SKM-1 (cell line): ENCODE data around the gene SH3BP1.
"Not testable (repeated sequence)": the region's sequence is repeated elsewhere in the genome, so short reads cannot be mapped to it uniquely, and the experiment has no call there.

ENCODE experiments used
- DNase-seq: peaks from one replicate; lab custom pipeline; 2025; ENCODE audit not compliant: unreplicated experiment; lab: John Stamatoyannopoulos, UW

SH3BP1 gene

DNA sequence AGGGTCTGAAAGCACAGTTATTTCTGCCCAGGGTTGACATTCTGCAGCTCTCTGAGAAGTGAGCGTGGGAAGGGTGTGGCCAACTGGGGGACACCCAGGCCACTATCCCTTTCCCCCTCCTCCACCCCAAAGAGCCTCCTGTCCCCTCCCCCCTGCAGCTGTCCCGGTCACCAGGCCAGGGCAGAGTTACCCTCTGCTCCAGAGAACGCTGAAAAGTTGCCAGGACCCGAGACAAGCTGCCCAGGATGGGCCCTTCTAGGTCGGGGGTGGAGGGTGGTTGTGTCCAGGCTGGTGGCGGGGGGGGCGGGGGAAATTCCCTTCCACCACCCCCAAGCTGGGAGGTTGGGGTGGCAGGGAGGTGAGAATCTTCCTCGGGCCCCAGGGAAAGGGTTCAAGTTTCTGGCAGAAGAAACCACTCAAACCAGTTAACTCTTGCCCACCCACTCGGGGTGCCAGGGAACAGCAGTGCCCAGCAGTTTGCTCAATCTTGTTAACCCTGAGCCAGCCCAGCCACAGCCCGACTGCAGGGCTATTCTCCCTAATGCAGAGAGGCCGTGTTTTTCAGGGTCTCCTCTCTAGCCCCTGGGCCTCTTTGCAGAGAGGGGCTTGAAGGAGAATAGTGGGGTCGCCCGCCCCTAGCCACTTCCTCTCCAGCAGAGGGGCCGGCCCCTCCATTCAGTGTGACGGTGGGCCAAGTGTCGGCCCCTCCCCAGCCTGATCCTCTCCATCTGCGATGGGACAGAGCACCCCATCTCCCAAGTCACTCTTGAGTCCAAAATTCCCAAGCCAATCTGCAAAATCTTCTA, 36.7 kb downstream of the SH3BP1 start:
- DNase-seq, result no peak

DNA sequence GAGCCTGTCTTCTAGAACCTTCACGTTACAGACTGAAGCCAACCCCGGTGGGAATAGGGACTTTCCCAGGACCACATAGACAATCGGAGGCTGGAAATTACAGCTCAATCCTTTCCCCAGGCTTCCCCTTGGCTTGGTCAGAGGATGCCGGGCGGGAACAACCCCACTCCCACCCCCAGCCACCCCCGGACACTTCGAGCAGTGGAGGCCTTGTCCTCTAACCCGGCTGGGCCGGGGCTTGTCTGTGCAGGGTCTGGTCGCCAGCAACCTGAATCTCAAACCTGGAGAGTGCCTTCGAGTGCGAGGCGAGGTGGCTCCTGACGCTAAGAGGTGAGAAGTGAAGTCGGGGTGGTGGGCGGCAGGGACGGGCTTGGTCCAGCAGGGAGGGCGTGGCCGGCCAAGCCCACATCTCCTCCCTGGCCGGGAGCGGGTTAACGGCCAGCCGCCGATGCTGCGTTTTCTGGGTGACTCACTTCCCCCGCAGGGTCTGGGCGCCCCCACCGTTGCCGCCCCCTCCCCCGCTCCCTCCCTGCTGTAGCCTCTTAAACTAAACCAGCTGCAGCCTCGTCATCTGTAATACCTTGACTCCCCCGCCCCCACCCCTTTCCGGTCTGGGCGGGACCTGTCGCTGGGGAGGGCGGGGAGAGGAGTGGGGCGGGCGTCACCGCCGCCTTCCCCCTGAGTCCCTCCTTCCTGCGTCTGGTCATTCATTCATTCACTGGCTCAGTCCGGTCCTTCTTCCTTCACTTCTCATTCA, 37.4 kb downstream of the SH3BP1 start:
- DNase-seq, result peak; percentile 83

DNA sequence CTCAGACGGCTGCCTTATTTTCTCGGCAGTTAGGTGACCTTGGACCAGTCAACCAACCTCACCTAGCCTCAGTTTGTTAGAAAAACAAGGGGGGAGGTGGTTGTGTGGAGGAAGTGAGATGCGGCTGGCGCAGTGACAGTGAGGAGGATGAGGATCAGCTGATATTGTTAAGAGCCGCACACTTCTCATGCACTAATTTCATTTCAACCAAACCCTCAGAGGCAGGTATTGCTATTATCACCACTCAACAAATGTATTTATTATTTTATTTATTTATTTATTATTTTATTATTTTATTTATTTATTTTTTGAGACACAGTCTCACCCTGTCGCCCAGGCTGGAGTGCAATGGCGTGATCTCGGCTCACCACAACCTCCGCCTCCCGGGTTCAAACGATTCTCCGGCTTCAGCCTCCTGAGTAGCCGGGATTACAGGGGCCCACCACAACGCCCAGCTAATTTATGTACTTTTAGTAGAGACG, 38.1 kb downstream of the SH3BP1 start:
- DNase-seq, result no peak

DNA sequence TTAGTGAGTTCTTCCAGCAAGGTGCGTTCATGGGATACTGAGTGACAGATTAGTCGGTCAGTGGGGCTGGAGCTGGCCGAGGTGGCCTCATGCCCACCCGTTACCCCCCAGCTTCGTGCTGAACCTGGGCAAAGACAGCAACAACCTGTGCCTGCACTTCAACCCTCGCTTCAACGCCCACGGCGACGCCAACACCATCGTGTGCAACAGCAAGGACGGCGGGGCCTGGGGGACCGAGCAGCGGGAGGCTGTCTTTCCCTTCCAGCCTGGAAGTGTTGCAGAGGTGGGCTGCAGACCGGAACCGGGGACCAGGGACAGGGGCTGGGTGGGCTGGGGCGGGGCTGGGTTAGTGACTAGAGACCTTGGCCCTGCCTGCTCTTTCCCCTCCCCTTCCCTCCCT, 38.9 kb downstream of the SH3BP1 start:
- no peak for DNase-seq

DNA sequence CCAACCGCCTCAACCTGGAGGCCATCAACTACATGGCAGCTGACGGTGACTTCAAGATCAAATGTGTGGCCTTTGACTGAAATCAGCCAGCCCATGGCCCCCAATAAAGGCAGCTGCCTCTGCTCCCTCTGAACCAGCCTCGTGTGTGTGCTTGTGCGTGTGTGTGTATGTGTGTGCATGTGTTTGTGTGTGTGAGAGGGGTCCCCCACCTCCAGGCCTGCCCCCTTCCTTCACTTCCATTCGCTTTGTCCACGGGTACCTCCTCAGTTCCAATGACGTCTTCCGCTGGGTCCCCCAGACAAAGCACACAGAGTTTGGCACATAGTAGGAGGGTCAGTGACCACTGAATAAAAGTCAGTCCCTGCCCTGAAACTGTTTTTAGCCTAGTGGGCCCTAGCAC, 40.2 kb downstream of the SH3BP1 start:
- DNase-seq, result no peak

DNA sequence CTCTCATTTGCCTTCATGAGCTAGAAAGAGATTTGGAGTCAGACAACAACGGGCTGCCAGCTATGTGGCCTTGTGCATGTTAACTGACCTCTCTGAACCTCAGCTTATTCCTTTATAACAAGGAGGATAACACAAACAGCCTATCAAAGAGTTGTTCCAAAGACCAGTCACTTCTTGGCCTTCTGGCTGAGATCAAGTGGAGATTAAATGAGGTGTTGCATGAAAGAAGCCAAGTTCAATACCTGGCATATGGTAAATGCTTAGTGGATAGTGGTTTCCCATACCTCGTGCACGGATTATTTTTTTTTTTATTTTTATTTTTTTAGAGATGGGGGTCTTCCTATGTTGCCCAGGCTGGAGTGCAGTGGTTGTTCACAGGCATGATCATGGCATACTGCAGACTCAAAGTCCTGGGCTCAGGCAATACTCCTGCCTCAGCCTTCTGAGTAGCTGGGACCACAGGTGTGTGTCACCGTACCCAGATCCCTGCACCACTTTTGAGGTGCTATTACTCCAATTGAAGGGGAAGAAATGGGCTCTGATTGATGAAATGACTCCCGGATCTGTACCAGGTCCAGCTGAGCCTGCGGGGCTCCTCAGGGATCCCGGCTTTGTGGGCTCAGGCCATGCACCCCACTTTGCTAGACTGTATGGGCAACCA, 40.9 kb downstream of the SH3BP1 start:
- no peak for DNase-seq

DNA sequence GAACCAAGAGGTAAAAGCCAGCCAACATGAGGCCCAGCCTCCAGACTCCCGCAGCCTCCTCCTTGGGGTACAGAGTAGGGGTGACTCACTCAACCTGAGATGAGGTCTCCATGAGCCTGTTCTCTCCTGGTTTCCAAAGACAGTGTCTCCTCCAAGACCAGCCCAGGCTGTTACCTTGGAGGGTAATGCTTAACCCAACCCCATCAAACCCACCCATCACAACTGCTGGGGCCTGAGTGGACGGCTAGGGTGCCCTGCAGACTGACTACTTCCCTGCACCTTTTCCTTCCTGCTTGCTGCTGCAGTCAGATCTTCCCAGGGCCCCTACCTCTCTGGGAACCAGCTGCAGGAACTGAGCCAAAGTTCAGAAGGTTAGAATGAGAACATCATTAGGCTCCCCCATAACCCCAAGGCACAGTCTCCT, 41.5 kb downstream of the SH3BP1 start:
- no peak for DNase-seq

DNA sequence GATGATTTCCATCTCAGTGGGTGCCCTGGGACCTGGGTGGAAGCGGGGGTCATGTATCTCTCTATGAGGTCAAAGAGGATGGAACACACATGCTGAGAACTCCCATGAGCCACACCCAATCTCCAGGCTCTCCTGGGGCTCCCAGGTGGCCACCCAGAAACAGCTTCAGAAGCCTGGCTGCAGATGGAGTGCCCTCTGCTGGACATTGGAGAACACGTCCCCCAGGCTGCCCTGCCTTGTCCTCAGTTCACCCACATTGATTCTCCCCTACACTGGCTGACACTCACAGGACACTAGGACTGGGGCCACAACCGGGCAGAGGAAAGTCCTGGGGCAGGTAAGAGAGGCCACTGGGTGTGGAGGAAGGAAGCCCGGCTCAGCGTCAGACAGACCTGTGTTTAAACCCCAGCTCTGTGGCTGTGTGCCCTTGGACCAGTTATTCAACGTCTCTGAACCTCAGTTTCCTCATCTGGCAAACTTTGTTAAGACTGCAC, 42.1 kb downstream of the SH3BP1 start:
- peak; percentile 61 for DNase-seq

DNA sequence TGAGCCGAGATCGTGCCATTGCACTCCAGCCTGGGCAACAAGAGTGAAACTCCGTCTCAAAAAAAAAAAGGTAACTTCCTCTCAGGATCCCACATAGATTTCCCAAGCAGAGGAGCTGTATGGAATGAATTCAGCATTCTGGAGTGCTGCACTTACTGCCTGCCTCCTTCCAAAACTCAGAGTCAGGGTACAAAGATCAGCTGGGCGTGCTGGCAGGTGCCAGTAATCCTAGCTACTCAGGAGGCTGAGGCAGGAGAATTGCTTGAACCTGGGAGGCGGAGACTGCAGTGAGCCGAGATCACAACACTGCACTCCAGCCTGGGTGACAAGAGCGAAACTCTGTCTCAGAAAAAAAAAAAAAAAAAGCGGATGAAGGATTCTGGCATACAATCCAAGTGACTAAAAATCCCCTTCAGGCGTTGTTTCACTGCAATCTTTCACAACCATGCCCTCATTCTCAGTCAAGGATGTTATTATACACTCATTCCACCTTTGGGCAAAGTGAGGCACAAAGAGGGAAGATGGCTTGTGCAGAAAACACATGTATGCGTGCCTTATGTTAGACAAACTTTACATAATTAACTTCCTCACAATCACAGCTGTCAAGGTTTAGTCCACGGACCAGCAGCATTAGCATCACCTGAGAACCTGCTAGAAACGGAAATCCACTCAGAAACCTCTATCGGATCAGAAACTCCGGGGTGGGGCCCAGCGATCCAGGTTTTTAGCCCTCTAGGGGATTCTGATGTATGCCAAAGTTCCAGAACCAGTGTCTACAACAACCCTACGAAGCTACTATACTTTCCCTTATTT, 45.5 kb downstream of the SH3BP1 start:
- no peak for DNase-seq

DNA sequence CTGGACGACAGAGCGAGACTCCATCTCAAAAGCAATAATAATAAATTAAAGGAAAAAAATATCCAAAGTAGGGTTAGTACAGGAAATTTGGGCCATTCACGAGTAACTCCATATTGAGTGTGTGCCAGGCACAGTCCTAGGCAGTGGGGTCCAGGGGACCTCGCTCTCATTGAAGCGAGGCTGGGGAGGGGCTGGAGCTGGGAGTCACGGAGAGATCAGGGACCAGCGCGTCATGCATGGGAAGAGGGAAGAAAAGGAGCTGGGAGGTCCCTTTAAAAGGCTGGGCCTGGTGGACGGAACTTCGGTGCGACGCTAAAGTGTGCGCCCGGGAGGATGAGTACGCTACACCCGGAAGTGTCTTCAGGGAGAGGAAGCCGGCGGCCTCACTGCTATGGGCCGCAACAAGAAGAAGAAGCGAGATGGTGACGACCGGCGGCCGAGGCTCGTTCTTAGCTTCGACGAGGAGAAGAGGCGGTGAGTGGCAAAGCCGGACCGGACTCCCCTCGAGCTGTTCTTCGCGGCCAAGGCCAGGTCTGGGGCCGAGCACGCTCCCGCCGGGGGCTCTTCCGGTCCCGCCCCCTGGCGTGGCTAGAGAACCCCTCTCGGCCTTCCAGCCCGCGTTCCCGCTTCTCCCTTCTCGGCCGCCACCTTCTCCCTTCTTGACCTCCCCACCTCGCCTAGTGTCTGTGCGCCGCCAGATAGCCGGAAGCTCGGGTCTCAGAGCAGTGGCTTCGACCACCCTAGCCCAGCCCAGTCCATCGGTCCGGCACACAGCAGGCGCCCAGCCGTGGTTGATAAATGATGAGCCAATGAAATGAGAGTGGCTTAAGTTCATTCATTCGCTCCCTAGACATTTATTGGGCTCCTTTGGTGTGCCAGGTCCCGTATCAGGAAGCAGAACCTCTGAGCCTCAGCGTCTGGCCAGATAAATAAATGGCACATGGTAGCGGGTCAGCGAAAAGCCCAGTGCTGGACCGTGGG, 46.8 kb downstream of the SH3BP1 start, which contains the start of gene NOL12:
Gene NOL12 (plus strand): TSS at position 342 of the 981 bp plus-strand sequence. CDS start 50 bp downstream, at position 392.
- peak; percentile 81 for DNase-seq

DNA sequence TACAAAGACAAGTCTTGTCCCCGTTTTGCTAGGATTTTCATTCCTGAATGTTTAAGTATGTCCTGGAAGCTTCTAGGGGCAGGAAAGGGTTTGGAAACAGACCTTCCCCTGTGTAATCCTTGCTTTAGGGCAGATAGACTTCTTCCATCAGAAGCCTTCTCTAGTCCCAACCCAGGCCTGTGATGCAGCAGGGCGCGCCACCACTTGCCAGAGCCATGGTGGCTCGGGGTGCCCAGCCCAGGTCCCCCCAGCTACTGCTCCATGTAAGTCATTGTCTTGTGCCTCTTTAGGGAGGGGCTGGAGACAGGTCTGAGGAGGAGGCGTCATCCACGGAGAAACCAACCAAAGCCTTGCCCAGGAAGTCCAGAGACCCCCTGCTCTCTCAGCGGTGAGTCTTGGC, 50.9 kb downstream of the SH3BP1 start:
- DNase-seq, result no peak

DNA sequence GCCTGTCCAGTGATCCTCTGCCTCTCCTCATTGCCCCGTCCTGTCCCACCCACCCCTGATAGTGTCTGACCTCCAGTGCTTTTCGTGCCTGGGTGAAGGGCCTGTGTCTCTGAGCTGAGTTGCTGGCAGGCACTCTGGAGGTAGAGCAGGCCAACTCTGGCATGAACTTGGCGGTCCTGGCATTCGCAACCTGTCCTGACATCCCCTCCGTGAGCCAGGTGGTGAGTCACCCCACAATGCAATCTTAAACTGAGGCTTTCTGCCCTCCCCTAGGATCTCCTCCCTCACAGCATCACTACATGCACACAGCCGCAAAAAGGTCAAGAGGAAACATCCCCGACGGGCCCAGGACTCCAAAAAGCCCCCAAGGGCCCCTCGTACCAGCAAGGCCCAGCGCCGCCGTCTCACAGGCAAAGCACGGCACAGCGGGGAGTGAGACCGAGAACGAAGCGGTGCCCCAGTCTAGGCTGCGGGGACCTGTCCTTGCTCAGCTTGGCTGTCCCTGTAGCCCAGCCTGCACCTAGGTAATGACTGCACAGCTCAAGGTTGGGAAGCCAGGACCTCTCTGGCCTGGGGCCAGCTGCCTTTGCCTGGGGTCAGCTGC, 51.5 kb downstream of the SH3BP1 start:
- DNase-seq, result no peak

DNA sequence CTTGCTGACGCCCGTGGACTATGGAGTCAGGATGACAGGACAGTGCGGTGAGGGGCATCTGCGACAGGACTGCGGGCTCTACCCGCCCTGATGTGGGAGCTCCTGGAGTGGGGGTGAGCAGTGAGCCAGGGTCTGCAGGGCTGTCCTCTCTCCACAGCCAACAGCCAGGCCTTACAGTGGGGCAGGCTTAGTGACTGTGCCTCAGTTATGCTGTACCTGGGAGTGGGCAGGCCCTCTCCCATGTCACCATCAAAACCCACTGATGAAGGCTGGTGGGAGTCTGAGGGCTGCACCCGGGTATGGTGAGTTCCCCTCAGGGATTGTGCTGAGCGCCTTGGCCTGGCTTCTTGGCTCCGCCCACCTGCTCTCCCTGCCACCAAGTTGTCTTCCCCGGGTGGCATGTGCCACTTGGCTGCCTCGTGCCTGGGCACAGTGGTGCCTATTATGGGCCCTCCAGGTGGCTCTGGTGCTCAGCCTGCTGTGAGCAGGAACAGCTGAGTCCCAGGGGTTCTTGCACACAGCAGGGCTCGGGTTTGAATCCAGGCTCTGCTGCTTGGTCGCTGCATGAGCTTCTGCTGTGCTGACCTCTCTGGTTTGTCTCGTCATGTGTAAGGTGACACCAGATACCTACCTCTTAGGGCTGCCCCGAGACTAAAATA, 53.3 kb downstream of the SH3BP1 start:
- DNase-seq, result no peak

DNA sequence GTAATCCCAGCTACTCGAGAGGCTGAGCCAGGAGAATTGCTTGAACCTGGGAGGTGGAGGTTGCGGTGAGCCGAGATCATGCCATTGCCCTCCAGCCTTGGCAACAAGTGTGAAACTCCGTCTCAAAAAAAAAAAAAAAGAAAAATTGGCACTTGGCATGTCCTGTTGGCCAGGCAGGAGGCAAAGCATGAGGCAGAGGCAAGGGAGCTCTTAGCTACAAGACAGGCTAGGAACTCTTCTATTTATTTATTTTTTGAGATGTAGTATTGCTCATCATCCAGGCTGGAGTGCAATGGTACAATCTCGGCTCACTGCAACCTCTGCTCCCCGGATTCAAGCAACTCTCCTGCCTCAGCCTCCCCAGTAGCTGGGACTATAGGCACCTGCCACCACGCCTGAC, 54.7 kb downstream of the SH3BP1 start:
- DNase-seq, result not testable (repeated sequence)

DNA sequence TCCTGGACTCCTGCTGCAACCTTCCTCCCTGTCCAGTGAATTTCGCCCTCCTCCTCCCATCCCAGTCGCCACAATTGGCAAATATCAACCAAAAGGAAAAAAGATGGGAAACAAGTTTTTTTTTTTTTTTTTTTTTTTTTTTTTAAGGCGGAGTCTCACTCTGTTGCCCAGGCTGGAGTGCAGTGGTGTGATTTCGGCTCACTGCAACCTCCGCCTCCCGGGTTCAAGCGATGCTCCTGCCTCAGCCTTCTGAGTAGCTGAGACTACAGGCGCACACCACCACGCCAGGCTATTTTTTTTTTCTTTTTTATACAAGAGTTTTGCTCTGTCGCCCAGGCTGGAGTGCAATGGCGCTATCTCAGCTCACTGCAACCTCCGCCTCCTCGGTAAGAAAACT, 56.8 kb downstream of the SH3BP1 start:
- DNase-seq, result not testable (repeated sequence)

DNA sequence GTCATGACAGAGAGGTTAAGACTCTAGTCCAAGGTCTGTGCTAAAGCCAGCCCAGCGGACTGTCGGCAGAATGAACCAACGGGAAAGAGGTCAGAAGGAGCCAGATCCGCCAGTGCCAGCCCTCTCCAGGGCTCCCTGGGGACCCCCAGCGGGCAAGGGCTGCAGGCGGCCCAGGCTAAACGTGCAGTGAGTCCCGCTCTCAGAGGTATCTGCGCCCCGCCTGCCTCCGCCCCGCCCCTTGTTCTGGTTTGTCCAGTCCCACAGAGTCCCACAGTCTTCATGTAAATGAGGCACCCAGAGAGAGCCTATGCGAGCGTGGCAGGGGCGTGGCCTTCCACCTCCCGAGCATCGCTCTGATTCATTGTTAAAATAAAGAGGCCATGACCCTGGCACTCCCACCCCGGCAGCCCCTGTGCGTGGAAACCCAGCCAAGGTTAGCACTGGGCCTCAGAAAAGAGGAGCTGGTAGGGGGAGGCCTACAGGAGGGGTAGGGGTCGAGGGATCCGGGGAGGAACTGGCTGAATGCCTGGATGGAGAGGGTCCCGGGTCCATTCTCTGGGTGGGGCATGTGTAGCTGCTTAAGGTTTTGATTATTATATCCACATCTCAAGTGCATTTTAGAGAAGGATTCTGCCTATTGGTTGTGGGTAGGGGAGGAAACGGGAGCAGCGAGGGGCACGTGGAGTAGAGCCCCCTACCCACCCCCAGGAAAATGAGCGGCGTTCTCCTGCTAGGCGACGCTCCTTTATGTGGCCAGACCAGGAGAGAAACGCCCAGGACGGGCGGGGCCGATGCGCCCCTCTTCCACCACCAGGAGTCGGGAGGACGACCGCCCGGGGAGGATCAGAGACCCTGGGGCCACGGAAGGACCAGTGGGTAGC, 57.4 kb downstream of the SH3BP1 start, which contains the start of gene TRIOBP:
Gene TRIOBP (plus strand): TSS at position 392 of the 881 bp plus-strand sequence. CDS start 4,318 bp downstream, outside the sequence.
- DNase-seq, result no peak

DNA sequence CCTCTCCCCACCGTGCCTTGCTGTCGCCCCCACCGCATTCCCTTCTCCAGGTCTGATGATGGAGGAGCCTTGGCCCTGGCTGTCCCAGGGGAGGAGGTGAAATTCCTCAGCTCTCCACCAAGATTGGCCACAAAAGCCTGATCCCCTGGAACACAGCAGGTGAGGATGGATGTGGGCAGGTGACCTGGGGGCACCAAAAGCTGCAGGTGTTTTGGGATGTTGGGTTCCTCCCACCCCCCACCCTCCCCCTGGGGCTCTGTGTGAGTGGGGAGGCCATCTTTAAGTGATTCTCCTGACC, 58.0 kb downstream of the SH3BP1 start:
- no peak for DNase-seq
